Measurements from ENCODE around the gene TAF6L.

The TAF6L gene

DNA sequence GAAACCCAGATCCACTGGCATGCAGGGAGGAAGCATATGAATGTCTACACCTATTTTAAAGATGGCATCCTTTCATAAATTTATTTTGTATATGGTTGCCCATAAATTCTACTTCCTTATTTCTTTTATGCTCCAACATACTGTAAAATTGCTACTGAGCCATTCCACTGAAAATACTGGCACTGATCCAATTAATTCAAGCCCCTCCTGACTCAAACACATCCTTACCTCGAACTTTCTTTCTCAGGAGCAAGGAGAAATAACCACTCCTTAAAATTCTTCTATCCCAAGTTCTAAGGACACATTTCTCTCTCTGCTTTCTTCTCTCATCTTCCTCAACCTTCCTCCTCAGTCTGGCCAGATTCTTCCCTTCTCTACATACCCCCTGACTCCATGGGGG is 39.6 kb downstream of the TAF6L start:
- H3K23ac ChIP-seq (ENCODE audit: low read length), result no peak overlapping the region
- H3K4me3 ChIP-seq (ENCODE audit: low read depth, low read length), result no peak overlapping the region
- no peak overlapping the region for H2AK5ac ChIP-seq (ENCODE audit: low read length)
- WGBS (ENCODE audit: extremely low coverage, insufficient coverage, insufficient read length), result no CpG with 5 or more reads among the region's 1 CpG
- no peak overlapping the region for H3K4ac ChIP-seq (ENCODE audit: low read depth, low read length)
- H3K79me1 ChIP-seq (ENCODE audit: low read length), result peaks cover under 1% of the 10 kb centered on the region
- H2BK120ac ChIP-seq (ENCODE audit: insufficient read depth, low read length, poor library complexity), result no peak overlapping the region
- H2AFZ ChIP-seq (ENCODE audit: insufficient read depth, low read length, poor library complexity), result no peak overlapping the region
- no peak overlapping the region for H4K12ac ChIP-seq (ENCODE audit: low read depth, low read length)
- no peaks in the 10 kb centered on the region for H3K27me3 ChIP-seq (ENCODE audit: insufficient read depth, low read length)
- no peak overlapping the region for H3K4me2 ChIP-seq (ENCODE audit: low read length)
- H3K14ac ChIP-seq (ENCODE audit: low read length), result no peak overlapping the region
- H2BK5ac ChIP-seq (ENCODE audit: low read depth, low read length, poor library complexity), result no peak overlapping the region
- H3K18ac ChIP-seq (ENCODE audit: low read length), result no peak overlapping the region
- H4K91ac ChIP-seq (ENCODE audit: low read depth, low read length), result no peak overlapping the region
- DNase-seq, result no peak
- H2BK12ac ChIP-seq (ENCODE audit: low read length), result no peak overlapping the region
- no peak overlapping the region for H3K9ac ChIP-seq (ENCODE audit: low read length)
- no peaks in the 10 kb centered on the region for H3K79me2 ChIP-seq (ENCODE audit: control insufficient read depth, insufficient read depth, low read length, poor library complexity)
- no peak overlapping the region for H3K27ac ChIP-seq (ENCODE audit: low read depth, low read length)
- H3K36me3 ChIP-seq (ENCODE audit: control insufficient read depth in 1 of 2, insufficient read depth in 2 of 2, low read length in 2 of 2), result peaks cover 13 to 14% of the 10 kb centered on the region in 2 experiments
- H3K9me3 ChIP-seq (ENCODE audit: insufficient read depth, low read depth, low read length), result no peaks in the 10 kb centered on the region
- H3K4me1 ChIP-seq (ENCODE audit: control insufficient read depth in 1 of 2, insufficient read depth in 2 of 2, low read length in 2 of 2), result peaks cover 7 to 12% of the 10 kb centered on the region in 2 experiments
- no peak overlapping the region for H4K8ac ChIP-seq (ENCODE audit: low read depth, low read length)

DNA sequence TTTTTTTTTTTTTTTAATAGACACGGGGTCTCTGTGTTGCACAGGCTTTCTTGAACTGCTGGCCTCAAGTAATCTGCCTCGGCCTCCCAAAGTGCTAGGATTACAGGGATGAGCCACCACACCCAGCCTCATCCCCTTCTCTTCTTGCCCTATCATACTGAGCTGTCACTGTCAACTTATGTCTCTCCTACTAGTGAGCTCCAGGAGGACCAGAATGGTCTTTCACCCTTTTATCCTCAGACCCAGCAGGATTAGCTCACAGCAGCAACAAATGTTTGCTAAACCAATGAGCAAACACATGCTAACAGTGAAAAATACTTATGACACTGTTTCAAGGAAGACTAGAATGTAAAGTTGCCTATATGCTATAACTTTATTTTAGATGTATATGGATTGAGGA is 40.5 kb downstream of the TAF6L start:
- Histone ChIP-seq H3K4me1 (ENCODE audit: control insufficient read depth in 1 of 2, insufficient read depth in 2 of 2, low read length in 2 of 2) (peaks cover 0 to 4% of the 10 kb centered on the region in 2 experiments), H4K91ac (ENCODE audit: low read depth, low read length) (no peak overlapping the region)

DNA sequence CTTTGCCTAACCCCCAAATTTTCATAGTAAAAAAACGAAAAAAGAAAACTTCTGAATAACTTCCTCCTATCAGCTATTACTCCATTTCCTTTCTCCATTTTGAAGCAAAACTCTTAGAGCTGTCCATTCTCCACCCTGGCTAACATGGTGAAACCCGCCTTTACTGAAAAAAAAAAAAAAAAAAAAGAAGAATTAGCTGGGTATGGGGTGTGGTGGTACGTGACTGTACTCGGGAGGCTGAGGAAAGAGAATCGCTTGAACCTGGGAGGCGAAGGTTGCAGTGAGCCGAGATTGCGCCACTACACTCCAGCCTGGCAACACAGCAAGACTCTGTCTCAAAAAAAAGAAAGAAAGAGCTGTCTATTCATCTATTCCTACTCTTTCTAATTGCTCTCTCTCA is 45.4 kb downstream of the TAF6L start:
- H3K23ac ChIP-seq (ENCODE audit: low read length), result no peak overlapping the region
- no CpG with 5 or more reads among the region's 8 CpGs for WGBS (ENCODE audit: extremely low coverage, insufficient coverage, insufficient read length)

More for the DNA sequence above, 40.5 kb downstream of the TAF6L start:
- no peak overlapping the region for H3K4me2 ChIP-seq (ENCODE audit: low read length)
- no peak overlapping the region for H2BK120ac ChIP-seq (ENCODE audit: insufficient read depth, low read length, poor library complexity)
- H4K12ac ChIP-seq (ENCODE audit: low read depth, low read length), result no peak overlapping the region
- H3K4ac ChIP-seq (ENCODE audit: low read depth, low read length), result no peak overlapping the region
- WGBS (ENCODE audit: extremely low coverage, insufficient coverage, insufficient read length), result no CpG with 5 or more reads among the region's 2 CpGs
- peaks cover 15 to 17% of the 10 kb centered on the region in 2 experiments for H3K36me3 ChIP-seq (ENCODE audit: control insufficient read depth in 1 of 2, insufficient read depth in 2 of 2, low read length in 2 of 2)
- no peak for DNase-seq
- H3K23ac ChIP-seq (ENCODE audit: low read length), result no peak overlapping the region
- no peak overlapping the region for H3K4me3 ChIP-seq (ENCODE audit: low read depth, low read length)
- H3K27ac ChIP-seq (ENCODE audit: low read depth, low read length), result no peak overlapping the region
- no peak overlapping the region for H4K8ac ChIP-seq (ENCODE audit: low read depth, low read length)
- H3K14ac ChIP-seq (ENCODE audit: low read length), result no peak overlapping the region
- H3K9me3 ChIP-seq (ENCODE audit: insufficient read depth, low read depth, low read length), result no peaks in the 10 kb centered on the region
- no peak overlapping the region for H3K9ac ChIP-seq (ENCODE audit: low read length)
- H3K18ac ChIP-seq (ENCODE audit: low read length), result no peak overlapping the region
- no peak overlapping the region for H2BK5ac ChIP-seq (ENCODE audit: low read depth, low read length, poor library complexity)
- no peak overlapping the region for H2BK12ac ChIP-seq (ENCODE audit: low read length)
- H2AFZ ChIP-seq (ENCODE audit: insufficient read depth, low read length, poor library complexity), result no peak overlapping the region
- no peaks in the 10 kb centered on the region for H3K79me1 ChIP-seq (ENCODE audit: low read length)
- H3K79me2 ChIP-seq (ENCODE audit: control insufficient read depth, insufficient read depth, low read length, poor library complexity), result no peaks in the 10 kb centered on the region
- no peak overlapping the region for H2AK5ac ChIP-seq (ENCODE audit: low read length)
- H3K27me3 ChIP-seq (ENCODE audit: insufficient read depth, low read length), result no peaks in the 10 kb centered on the region

DNA sequence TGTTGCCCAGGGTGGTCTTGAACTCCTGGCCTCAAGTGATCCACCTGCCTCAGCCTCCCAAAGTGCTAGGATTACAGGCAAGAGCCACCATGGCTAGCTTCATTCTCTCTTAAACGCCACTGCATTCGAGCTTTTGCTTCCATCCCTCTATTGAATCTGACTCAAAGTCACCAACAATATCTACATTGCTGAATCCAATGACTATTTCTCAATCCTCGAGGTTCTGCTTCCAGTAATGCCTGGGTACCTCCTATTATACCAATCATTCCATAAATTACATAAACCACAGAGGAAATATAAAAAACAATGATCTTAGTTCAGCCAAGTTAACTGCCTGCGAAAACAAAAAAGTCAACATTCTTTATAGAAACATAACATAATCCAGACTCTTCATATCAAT is 45.9 kb downstream of the TAF6L start:
- H3K79me2 ChIP-seq (ENCODE audit: control insufficient read depth, insufficient read depth, low read length, poor library complexity), result no peaks in the 10 kb centered on the region
- no peak for DNase-seq
- H3K9me3 ChIP-seq (ENCODE audit: insufficient read depth, low read depth, low read length), result no peaks in the 10 kb centered on the region
- no peak overlapping the region for H3K23ac ChIP-seq (ENCODE audit: low read length)
- no peaks in the 10 kb centered on the region for H3K4me1 ChIP-seq (ENCODE audit: control insufficient read depth in 1 of 2, insufficient read depth in 2 of 2, low read length in 2 of 2)
- H3K27me3 ChIP-seq (ENCODE audit: insufficient read depth, low read length), result no peaks in the 10 kb centered on the region
- no peak overlapping the region for H2AK5ac ChIP-seq (ENCODE audit: low read length)
- WGBS (ENCODE audit: extremely low coverage, insufficient coverage, insufficient read length), result no CpG with 5 or more reads among the region's 4 CpGs
- H2BK120ac ChIP-seq (ENCODE audit: insufficient read depth, low read length, poor library complexity), result no peak overlapping the region
- no peak overlapping the region for H2AFZ ChIP-seq (ENCODE audit: insufficient read depth, low read length, poor library complexity)
- no peak overlapping the region for H3K14ac ChIP-seq (ENCODE audit: low read length)
- no peak overlapping the region for H3K4ac ChIP-seq (ENCODE audit: low read depth, low read length)
- no peak overlapping the region for H2BK12ac ChIP-seq (ENCODE audit: low read length)
- no peak overlapping the region for H4K8ac ChIP-seq (ENCODE audit: low read depth, low read length)
- H4K91ac ChIP-seq (ENCODE audit: low read depth, low read length), result no peak overlapping the region
- no peak overlapping the region for H3K18ac ChIP-seq (ENCODE audit: low read length)
- H2BK5ac ChIP-seq (ENCODE audit: low read depth, low read length, poor library complexity), result no peak overlapping the region
- H3K4me3 ChIP-seq (ENCODE audit: low read depth, low read length), result no peak overlapping the region
- no peak overlapping the region for H4K12ac ChIP-seq (ENCODE audit: low read depth, low read length)
- no peak overlapping the region for H3K4me2 ChIP-seq (ENCODE audit: low read length)
- no peaks in the 10 kb centered on the region for H3K79me1 ChIP-seq (ENCODE audit: low read length)
- H3K36me3 ChIP-seq (ENCODE audit: control insufficient read depth in 1 of 2, insufficient read depth in 2 of 2, low read length in 2 of 2), result peaks cover 48 to 51% of the 10 kb centered on the region in 2 experiments
- H3K27ac ChIP-seq (ENCODE audit: low read depth, low read length), result no peak overlapping the region
- H3K9ac ChIP-seq (ENCODE audit: low read length), result no peak overlapping the region

More for the DNA sequence above, 45.4 kb downstream of the TAF6L start:
- Histone ChIP-seq H3K9ac (ENCODE audit: low read length) (no peak overlapping the region), H2BK120ac (ENCODE audit: insufficient read depth, low read length, poor library complexity) (no peak overlapping the region), H4K12ac (ENCODE audit: low read depth, low read length) (no peak overlapping the region), H3K4me2 (ENCODE audit: low read length) (no peak overlapping the region), H2AFZ (ENCODE audit: insufficient read depth, low read length, poor library complexity) (no peak overlapping the region), H2BK5ac (ENCODE audit: low read depth, low read length, poor library complexity) (no peak overlapping the region), H2BK12ac (ENCODE audit: low read length) (no peak overlapping the region), H3K4ac (ENCODE audit: low read depth, low read length) (no peak overlapping the region), H3K79me1 (ENCODE audit: low read length) (no peaks in the 10 kb centered on the region), H3K79me2 (ENCODE audit: control insufficient read depth, insufficient read depth, low read length, poor library complexity) (no peaks in the 10 kb centered on the region), H3K36me3 (ENCODE audit: control insufficient read depth in 1 of 2, insufficient read depth in 2 of 2, low read length in 2 of 2) (peaks cover 42 to 46% of the 10 kb centered on the region in 2 experiments), H3K27ac (ENCODE audit: low read depth, low read length) (no peak overlapping the region), H2AK5ac (ENCODE audit: low read length) (no peak overlapping the region), H3K9me3 (ENCODE audit: insufficient read depth, low read depth, low read length) (no peaks in the 10 kb centered on the region), H3K18ac (ENCODE audit: low read length) (no peak overlapping the region), H3K14ac (ENCODE audit: low read length) (no peak overlapping the region), H3K4me1 (ENCODE audit: control insufficient read depth in 1 of 2, insufficient read depth in 2 of 2, low read length in 2 of 2) (no peaks in the 10 kb centered on the region), H3K4me3 (ENCODE audit: low read depth, low read length) (no peak overlapping the region), H4K91ac (ENCODE audit: low read depth, low read length) (no peak overlapping the region), H3K27me3 (ENCODE audit: insufficient read depth, low read length) (no peaks in the 10 kb centered on the region), H4K8ac (ENCODE audit: low read depth, low read length) (no peak overlapping the region)
- no peak for DNase-seq
